GM19438 (cell line): ENCODE data around the gene PISD.

Source experiments
- ATAC-seq: cut with Tn5 transposase; IDR thresholded peaks from one replicate; pipeline ENCODE4 v1.9.1; 2021; ENCODE audit warnings: low read depth; ENCODE audit not compliant: unreplicated experiment

Gene PISD

DNA sequence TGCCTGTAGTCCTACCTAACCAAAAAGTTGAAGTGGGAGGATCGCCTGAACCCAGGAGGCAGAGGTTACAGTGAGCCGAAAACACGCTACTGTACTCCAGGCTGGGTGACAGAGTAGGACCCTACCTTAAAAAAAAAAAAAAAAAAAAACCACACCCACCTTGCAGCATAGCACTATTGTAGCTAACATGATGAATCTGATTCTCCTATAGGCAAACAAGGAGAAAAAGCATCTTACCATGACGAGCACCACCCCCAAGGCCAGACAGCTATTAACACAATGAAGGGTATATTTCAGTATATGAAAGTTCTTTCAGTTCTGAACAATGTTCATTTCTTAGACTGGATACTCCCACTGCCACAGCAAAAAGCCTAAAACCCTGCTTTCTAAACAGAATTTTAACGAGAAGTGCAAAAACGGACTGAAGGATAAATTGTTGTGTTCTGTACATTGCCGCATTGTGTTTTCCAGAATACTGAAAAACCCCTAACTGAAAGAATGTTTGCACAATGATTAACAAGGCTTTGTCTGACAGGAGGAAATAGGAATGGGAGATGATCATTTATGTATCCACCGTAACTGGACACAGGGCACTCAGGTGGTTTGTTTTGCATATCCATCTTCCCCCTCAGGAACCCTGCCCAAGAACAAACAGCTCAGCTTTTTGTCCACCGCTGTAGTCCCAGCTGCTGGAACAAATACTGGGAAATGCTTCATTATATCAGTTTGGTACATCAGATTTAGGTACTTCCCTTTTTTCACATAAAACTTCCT lies 8.9 kb downstream of the PISD start:
- ATAC-seq: no peak

DNA sequence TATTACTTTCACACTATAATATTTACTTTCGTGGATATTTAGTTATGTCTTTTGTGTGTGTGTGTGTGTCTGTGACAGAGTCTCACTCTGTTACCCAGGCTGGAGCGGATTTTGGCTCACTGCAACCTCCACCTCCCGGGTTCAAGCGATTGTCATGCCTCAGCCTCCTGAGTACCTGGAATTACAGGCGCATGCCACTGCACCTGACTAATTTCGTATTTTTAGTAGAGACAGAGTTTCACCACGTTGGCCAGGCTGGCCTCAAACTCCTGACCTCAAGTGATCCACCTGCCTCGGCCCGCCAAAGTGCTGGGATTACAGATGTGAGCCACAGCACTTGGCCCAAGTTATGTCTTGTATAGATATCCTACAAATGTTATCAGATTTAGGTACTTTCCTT lies 9.9 kb downstream of the PISD start:
- ATAC-seq: no peak

DNA sequence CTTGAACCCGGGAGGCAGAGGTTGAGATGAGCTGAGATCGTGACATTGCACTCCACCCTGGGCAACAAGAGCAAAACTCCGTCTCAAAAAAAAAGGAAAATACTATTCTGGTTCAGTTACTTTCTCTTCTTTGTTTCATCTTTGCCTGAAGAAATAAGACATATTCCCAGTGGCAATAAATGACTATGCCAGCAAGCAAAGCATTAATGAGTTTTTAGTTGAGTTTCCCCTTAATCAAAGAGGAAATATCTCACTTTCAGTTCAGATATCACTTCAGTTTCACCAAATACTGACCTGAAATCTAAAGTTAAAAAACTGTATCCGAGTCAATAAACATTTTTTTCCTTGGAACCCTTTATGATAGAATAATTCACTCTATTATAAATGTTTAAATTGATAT lies 10.4 kb downstream of the PISD start:
- no peak for ATAC-seq

DNA sequence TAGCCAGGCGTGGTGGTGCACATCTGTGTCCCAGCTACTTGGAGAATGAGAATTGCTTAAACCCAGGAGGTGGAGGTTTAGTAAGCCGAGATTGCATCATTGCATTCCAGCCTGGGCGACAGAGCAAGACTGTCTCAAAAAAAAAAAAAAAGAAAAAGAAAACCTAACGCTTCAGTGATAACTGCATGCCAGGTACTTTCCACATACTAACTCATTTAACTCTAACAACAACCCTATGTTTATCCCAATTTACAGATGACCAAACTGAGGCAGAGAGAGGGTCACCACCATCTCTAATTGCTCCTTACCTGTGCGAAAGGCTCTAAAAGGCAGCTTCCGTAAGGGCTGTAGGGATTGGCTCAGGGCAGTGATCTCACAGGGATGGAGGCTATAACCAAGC lies 11.6 kb downstream of the PISD start:
- no peak for ATAC-seq

DNA sequence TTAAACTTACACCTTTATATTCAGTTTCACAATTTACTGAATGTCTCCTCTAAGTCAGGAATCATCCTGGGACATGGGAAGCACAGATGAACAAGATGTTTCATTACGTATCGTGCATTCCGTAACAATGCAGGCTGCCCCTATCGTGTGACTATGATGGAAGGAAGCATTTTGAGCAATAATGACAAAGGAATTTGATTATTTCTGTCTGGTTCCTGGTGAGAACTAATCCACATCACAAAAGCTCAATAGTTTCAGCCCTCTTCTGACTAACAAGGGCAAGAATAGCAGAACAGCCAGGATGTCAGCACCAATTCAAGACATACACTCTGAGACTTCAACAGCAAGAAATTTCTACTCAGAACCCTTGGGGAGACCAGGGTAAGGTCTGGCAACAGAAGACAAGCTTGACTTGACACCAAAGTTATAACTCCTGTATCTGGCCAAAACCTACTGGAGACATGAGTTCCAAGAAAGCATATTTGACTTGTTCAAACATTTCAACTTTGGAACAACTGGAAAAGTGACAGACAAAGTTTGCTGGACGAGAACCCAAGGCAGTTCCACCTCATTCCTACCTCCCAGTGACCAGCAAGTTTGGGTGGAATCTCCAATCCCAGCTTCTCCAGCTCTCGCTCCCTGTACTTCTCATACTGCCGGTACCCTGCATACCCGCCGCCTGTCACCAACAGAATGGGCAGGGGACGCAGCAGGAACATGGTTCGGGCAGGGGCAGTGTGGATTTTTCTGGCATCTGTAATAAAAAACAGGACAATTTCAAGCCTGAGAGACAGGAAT lies 14.3 kb downstream of the PISD start:
- no peak for ATAC-seq

DNA sequence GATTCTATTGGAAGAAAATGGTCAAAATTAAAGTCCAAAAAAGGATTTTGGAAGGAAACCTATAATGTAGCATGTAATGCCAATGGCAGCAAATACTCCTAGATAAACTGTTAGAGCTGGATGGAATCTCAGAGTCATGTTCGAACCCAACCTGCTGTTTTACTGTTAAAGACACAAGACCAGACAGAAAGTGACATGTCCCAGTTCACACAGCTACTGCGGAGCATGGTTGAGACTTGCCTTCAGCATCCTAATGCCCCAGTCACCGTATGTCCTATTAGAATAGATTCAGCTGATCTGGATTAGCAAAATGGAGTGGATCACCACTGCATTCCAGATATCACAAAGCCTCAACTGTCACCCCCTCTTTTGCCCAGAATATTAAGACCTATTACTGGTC lies 14.9 kb downstream of the PISD start:
- no peak for ATAC-seq

DNA sequence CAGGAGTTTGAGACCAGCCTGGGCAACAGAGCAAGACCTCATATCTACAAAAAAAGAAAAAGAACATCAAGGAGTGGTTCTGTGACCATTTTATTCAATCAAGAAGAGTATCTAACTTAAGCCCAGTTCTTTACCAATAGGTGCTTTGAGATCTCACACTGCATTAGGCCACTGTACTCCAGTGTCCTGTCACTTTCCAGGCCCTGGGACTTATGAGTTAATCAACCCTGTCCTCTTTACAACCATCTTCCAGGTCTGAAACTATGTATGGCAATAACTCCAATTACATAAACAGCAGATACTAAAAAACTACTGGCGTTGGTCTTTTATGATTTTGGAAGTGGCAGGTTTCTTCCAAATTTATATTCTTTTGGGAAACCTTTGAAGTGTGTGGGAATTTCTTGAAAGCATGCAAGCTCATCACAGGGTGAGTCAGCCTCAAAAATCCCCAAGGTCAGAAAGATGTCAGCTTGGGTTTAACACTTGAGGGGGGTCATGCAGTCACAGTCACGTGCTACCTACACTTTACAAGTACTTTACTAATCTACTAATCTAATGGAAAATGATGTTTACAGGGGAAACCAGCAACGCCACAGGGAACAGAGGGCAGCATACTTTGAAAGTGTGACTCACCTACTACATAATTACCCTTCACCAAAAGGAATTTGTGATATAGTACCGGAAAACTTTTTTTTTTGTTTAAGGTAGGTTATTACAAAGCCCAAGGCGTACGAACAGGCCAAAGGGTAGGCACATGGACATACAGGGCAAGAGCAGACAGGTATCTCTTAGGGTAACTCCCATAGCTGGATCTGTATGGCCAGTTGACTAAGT lies 15.6 kb downstream of the PISD start:
- ATAC-seq: no peak

DNA sequence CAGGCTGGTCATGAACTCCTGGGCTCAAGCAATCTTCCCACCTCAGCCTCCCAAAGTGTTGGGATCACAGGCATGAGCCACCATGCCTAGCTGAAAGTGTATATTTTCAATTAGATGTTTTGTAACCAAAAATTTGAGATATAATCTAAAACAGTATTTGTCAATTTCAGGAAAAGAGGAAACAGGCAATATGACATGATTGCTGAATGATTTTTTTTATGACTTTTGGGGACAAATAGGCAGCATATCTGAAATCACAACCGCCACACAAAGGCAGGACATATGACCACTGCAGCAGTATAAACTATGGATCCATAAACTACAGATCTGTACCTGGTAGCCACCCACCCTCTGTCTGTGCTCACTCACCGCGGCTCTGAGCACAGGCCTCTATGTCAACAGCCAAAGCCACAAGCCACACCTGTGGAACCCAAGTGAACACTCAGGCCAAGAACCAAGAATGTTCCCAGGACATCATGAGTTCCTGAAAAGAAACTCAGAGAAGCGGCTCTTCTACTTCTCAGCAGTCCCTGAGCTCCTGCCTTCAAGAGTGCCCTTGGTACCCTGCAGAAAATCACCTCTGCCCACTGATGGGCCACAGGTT lies 22.5 kb downstream of the PISD start:
- ATAC-seq: no peak

DNA sequence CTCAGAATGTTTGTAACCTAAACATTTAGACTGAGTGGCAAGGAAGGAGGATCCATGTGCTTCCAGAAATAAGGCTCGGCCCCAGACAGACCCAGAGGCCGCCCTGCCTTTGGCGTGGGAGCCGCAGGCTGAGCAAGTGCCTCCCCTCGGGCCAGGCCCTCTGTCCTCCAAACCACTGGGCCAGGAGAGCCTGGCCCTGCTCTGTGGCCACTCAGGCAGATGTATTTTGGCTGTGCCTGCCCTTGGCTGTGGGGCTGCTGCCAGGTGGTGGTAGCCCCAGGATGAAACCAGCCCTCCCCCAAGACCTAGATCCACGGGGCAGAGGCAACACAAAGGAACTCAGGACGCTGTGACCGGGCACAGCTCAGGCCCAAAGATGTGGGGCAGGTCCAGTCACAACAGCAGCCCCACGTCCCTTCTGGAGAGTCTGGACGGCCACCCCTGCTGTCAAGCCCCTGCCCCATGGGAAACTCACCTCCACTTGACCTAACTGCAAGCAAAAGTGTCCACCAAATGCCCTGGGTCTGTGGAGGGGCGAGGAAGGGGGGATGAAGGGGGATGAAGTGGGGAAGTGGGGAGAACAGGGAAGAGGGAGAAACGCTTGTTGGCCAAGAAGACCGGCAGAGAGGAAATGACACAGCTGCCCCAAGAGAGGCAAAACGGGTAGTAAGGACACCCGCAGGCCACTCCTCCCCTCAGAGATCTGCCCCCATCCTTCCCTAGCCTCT lies 24.0 kb downstream of the PISD start:
- ATAC-seq: peak; percentile 9

DNA sequence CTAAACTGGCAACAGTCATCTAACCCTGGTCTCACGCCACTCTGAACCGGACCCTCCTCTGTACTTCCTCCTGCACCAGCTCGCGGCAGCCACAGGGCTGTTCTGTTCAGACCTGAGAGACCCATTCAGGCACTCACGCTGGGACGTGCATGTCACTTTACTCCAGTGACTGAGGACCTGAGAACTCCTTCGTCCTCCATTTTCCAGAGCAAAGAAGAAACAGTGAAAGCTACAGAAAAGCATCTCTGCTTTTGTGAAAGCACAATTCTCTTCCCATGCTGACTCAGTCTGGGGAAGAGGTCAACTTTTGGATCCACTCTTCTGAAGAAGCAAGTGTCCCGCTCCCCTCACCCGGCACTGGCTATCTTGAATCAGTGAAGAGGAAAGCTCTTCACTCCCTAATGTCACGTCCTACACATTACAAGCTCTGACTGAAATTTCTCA lies 24.5 kb downstream of the PISD start:
- peak; percentile 57 for ATAC-seq

DNA sequence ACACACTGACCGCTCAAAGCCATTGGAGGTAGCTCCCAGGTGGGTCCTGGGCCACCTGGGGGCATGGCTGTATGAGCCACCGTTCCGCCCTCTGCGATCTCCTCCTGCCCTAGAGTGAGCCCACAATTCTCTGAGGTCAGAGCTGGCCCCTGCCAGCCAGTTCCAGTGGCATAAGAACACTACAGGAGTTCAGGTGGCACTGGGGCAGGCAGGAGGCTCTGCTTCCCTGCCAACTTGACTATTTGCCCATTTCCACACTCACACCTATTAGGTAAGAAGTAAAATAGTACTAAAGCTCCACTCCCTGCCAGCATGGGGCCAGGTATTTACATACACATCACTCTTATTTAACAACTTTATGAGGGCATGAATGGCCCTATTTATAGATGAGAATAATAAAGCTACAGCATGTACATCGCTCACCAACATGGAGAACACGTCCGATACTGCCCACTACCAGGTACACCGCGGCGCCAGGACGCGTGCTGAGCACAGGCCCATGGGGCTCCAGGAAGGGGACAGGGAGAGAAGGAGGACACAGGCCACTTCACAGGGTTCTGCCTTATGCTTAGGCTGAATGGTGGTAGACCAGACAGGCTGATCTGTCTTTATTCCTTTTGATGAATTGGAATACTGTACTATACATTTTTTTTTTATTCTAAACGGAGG lies 26.2 kb downstream of the PISD start:
- ATAC-seq: no peak

DNA sequence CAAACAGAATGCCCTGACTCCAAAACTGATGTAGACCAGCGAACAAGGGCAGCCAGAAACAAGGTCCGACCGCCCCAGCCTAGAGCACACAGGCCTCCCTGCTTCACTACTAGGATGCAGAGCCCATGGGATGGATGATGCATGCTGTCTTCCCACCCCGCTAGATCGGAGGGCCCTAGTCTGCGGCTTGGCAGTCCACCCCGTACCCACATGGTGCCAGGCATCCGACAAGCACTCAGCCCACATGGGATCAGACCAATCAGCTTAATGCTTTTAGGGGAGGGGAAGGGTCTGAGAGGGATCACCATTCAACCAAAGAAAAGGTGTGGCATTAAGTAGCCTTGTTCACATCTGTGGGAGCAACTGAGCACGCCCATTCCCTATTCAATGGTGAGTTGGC lies 30.6 kb downstream of the PISD start:
- ATAC-seq: no peak

DNA sequence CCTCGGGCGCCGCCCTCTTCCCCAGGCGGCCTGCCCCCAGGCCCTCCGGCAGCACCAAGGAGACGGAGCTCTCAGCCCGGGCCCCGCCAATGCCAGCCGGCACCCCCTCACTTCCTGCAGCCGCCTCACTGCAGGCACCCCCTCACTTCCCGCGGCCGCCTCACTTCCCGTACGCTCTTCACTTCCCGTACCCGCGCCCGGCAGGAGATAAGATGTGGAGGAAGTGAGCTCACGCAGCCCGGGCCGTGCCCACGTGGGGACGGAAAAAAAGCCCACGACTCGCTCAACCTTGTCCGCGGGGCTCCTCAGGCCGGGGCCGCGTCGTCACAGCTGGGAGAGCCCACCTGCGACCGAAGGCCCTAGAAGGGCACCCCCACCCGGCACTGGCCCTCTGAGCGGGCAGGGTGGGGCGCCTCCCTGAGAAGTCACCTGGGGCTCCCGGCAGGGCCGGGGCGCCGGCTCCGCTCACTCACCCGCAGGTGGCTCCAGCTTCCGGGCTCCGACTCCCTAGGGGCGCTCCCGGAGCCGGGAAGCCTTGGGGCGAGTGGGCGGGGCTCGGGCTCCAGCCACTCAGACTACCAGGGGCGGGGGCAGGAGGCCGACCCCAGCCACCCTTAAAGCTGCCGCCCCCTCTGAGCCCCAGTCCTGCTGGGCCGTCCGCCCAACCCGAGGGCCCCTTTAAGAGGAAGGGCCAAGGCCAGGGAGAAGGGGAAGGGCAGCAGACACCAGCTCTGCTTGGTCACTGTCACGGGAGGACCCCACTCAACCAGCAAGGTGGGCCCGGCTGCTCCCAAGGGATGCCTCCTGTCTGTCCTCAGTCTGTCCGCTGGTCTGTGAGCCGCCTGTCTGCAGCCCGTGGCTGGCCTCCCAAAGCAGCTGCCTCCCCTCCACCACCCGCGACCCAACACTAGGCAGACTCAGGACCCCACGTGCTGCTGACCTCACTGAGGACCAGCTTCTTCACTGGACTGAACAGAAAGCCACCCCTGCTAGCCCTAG lies 31.4 kb downstream of the PISD start:
- ATAC-seq: peak; percentile 54

DNA sequence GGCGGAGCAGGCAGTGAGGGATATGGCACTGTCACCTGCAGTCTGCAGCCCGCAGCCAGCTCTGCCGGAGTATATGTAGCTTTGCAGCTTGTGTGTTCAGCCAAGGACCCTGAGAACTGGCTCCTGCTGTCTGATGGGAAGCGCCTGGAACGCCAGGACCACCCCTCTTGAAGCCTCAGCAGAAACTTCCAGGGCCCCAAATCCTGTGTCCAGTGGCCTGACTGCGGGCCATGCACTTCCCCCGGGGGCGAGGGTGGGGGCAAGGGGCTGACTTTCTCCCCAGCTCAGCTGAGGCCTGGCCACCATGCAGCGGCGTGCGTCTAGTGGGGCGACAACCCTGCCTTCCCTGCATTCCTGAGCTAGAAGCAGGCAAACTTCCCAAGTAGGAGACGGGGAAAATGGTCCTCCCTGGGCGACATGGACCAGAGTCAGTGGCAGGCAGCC lies 32.3 kb downstream of the PISD start:
- ATAC-seq: no peak

DNA sequence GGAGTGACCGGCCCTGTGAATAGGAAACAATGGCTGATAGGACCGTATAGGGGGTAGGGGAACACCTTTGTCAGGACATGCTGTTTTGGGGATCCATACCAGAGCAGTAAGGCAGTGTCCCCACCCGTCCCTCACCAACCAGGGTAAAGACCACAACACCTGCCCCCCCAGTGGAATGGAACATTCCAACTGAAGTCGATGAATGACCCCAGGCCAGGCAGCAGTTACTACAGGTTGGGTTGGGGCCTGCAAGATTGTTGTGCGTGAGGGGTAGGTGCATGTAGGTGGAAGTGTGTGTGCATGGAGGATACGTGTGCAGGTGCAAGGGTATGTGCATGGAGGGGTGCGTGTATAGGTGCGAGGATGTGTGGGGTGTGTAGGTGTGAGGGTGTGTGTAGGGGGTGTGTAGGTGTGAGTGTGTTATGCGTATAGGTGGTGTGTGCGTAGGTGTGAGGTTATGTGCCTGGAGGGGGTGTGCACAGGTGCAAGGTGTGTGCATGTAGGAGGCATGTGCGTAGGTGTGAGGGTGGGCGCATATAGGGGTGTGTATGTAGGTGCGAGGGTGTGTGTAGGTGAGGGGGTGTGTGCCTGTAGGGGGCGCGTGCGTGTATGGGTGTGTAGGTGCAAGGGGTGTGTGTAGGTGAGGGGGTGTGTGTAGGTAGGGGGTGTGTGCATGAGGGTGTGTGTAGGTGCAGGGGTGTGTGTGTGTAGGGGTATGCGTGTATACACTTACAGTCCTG lies 32.9 kb downstream of the PISD start:
- no peak for ATAC-seq

DNA sequence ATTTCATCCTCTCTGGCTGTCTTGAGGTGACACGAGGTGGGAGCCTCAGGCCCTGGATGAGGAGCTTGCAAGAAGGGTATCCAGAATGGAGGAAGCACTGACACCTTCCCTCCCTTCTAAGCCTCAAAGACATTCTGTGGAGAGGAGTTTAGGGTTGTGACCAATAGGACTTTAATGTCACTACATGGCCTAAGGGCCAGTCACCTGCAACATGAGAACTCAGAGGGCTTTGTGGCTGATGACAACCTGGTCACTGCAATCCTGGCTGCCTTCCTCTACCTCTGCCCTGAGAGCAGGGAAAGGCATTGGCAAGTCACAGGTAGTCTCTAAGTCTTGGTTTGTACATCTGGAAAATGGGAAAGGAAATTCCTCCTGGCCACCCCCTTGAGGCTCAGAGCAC lies 33.7 kb downstream of the PISD start:
- ATAC-seq: no peak

DNA sequence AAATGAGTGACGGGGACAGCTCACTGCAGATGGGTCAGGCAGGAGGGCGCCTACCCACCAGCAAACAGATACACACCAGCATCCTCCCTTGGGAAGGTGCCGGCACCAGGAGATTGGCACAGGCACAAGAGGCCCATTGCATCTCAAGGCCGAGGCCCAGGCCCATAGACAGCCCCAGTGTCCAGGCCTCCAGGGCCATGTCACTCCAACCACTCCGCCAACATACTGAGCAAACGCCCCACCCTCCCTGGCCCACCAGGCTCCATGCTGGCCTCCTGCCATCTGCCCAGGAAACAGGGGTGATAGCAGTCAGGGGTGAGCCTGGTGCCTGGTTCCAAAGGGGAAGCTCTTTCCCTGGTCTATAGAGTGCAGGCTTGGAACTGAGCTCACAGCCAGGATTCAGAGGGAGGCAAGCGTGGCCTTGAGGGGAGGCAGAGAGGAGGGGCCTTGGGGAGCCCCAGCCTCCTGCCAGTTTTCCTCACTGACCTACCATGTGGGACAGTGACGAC lies 34.7 kb downstream of the PISD start:
- no peak for ATAC-seq
